Spinal cord (tissue), 10 donors: ENCODE data around the gene TM4SF20. TPM values are rescaled to one million over a fixed set of nuclear protein-coding genes. Genes with fewer than 3 reads are reported as not detected.
A peak's percentile ranks its signal among the peaks of the same experiment; 100 is the strongest.
"Not testable (repeated sequence)": the region's sequence is repeated elsewhere in the genome, so short reads cannot be mapped to it uniquely, and the experiment has no call there.

Source experiments
- DNase-seq, 6 donors: peaks; one replicate each; pipeline versions ENCODE4 v3.0.0 to v3.0.0-alpha.2; 2013 to 2015; ENCODE audit warnings: low spot score in 6 of 6, low read depth in 4 of 6
- H3K27ac ChIP-seq: one replicate; pipeline ENCODE4 v1.5.1; 2013; ENCODE audit warnings: low read depth, low read length, control low read depth
- H3K27me3 ChIP-seq: one replicate; pipeline ENCODE4 v1.6.1; 2013; ENCODE audit warnings: low read length; ENCODE audit not compliant: control insufficient read depth, insufficient read depth
- H3K36me3 ChIP-seq: one replicate; pipeline ENCODE4 v1.6.1; 2013; ENCODE audit warnings: low read length; ENCODE audit not compliant: control insufficient read depth, insufficient read depth
- H3K4me1 ChIP-seq: one replicate; pipeline ENCODE4 v1.6.1; 2013; ENCODE audit warnings: low read length; ENCODE audit not compliant: control insufficient read depth, insufficient read depth
- H3K4me3 ChIP-seq: one replicate; pipeline ENCODE4 v1.5.1; 2013; ENCODE audit warnings: low read depth, low read length, control low read depth
- H3K9me3 ChIP-seq: one replicate; pipeline ENCODE4 v1.6.1; 2013; ENCODE audit warnings: low read length; ENCODE audit not compliant: control insufficient read depth, insufficient read depth
- WGBS: methylation state at CpG from one replicate; pipeline ENCODE4 v1.1.5; 2013; ENCODE audit warnings: missing lambda C conversion rate; ENCODE audit not compliant: insufficient coverage; 5-methylcytosine and 5-hydroxymethylcytosine counted together
- polyA plus RNA-seq, 2 donors: library from polyadenylated mRNA; unstranded; fragments of 120-200 nt; gene quantifications; one replicate each; pipeline ENCODE4 v1.2.1, GENCODE V29; 2013; ENCODE audit not compliant: insufficient read length in 2 of 2
- total RNA-seq, 2 donors: library from RNA; depleted of rRNA in 1 of 2; stranded (reverse); fragments of 120-200 nt in 1 of 2; fragments of >200 nt in 1 of 2; gene quantifications; one replicate each; pipeline versions ENCODE4 v1.2.3 to v1.2.4, GENCODE V29; 2013 to 2014
- donor health status: healthy.

Gene TM4SF20
- total and polyA plus RNA-seq, 4 donors: 0.10 to 0.35 (median 0.25) TPM; not detected in 1

- WGBS: 83% methylated on average over 1 of the region's 9 CpGs
- Histone ChIP-seq H3K27me3 (no peaks in the 10 kb centered on the region), H3K4me3 (no peak overlapping the region), H3K36me3 (no peaks in the 10 kb centered on the region), H3K27ac (no peak overlapping the region), H3K4me1 (peaks cover 4% of the 10 kb centered on the region), H3K9me3 (no peaks in the 10 kb centered on the region)
- no peak for DNase-seq
These were observed 8.3 kb downstream of the TM4SF20 start for GRCh38 chr2:227370791-227371312.

DNA sequence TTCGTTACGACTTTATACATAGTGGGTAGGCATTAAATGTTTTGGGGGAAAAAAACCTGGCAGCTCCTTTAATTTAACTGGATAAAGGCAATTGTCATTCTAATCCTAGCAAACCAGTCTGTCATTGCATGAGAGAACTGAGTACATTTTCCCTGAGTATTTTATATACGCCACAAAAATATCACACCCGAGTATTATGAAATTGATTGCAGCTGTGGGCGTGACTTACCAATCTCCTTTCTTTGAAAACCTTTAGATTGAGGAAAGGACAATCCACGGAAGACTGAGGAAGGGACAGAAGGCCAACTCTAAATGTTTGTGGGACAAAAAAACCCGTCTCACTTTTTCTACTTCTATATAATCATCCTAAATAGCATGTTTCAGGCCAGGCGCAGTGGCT is 9.0 kb downstream of the TM4SF20 start:
- Histone ChIP-seq H3K27ac (no peak overlapping the region), H3K27me3 (no peaks in the 10 kb centered on the region), H3K36me3 (no peaks in the 10 kb centered on the region), H3K4me3 (no peak overlapping the region), H3K9me3 (no peaks in the 10 kb centered on the region), H3K4me1 (peaks cover 4% of the 10 kb centered on the region)
- no peak for DNase-seq
- WGBS: 100% methylated on average over 1 of the region's 8 CpGs

- H3K4me1 ChIP-seq: peaks cover 1% of the 10 kb centered on the region
- H3K36me3 ChIP-seq: no peaks in the 10 kb centered on the region
- no peaks in the 10 kb centered on the region for H3K9me3 ChIP-seq
- no peak overlapping the region for H3K27ac ChIP-seq
- no peak for DNase-seq
- 100% methylated on average over 3 of the region's 5 CpGs for WGBS
- no peak overlapping the region for H3K4me3 ChIP-seq
- H3K27me3 ChIP-seq: no peaks in the 10 kb centered on the region
These were observed 10.5 kb downstream of the TM4SF20 start for GRCh38 chr2:227368574-227368973.

DNA sequence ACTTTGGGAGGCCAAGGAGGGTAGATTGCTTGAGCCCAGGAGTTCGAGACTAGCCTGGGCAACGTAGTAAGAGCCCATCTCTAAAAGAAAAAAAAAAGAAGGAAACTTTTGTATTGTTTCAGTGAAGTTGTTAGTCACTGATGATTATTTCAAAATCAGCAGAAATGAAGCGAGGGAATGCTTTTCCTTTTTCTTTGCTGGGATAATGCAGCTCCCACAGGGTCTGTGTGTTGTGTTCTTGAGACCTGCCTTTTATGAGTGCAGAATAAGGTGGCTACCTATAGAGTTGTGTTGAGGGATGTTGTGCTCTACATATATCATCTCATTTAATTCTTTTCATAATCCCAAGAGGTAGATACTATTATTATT is 11.7 kb downstream of the TM4SF20 start:
- Histone ChIP-seq H3K9me3 (no peaks in the 10 kb centered on the region), H3K27me3 (no peaks in the 10 kb centered on the region), H3K36me3 (no peaks in the 10 kb centered on the region), H3K27ac (no peak overlapping the region), H3K4me1 (no peaks in the 10 kb centered on the region), H3K4me3 (no peak overlapping the region)
- WGBS: 100% methylated on average over 3 of the region's 3 CpGs
- DNase-seq: no peak

GRCh38 chr2:227366769-227367426 is 12.2 kb downstream of the TM4SF20 start:
- H3K27ac ChIP-seq: no peak overlapping the region
- H3K4me1 ChIP-seq: no peaks in the 10 kb centered on the region
- DNase-seq: peak in 1 of 6 donors; percentile 44
- H3K9me3 ChIP-seq: no peaks in the 10 kb centered on the region
- no peak overlapping the region for H3K4me3 ChIP-seq
- no peaks in the 10 kb centered on the region for H3K27me3 ChIP-seq
- H3K36me3 ChIP-seq: no peaks in the 10 kb centered on the region
- WGBS: 78% methylated on average over 4 of the region's 11 CpGs

DNA sequence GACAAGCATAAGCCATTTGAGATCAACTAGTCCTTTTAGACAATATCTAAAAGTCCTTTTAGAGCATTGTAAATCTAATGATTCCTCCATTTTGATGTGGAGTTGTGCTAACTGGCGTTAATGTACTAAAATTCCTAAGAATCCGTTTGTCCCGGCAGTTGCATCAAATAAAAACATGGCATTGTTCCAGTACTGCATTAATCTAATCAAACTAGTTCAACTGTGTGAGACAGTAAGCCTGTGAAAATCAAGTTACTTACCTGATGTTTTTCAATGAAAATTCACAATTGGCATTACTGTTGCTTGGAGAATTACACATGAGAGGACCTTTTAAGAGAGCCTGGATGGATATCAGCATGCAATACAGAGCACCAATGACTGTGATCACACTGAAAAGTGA is 13.3 kb downstream of the TM4SF20 start:
- no CpG with 5 or more reads among the region's 3 CpGs for WGBS
- Histone ChIP-seq H3K36me3 (no peaks in the 10 kb centered on the region), H3K27me3 (no peaks in the 10 kb centered on the region), H3K27ac (no peak overlapping the region), H3K4me1 (no peaks in the 10 kb centered on the region), H3K9me3 (no peaks in the 10 kb centered on the region), H3K4me3 (no peak overlapping the region)
- no peak for DNase-seq

GRCh38 chr2:227364585-227365263 is 14.4 kb downstream of the TM4SF20 start:
- WGBS: 100% methylated on average over 5 of the region's 11 CpGs
- peak in 1 of 6 donors; percentile 19 for DNase-seq
- not testable (repeated sequence) for H3K27ac ChIP-seq

DNA sequence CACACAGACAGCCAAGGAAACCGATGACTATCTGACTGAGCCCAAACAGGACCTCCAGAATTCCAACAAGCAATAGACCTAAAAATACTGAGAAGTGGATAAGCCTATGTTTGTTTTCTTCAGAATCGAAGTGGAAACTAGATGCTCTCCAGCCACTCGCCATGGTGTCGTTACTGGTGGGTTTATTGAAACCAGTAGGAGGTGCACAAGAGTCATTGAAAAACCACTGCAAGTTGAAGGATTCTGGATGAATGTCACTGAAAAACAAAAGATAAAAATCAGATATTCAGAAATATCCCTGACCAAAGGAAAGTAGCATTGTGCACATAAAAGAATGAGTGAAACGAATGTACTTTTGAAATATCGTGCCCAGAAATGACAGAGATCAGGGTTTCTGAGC is 15.3 kb downstream of the TM4SF20 start:
- Histone ChIP-seq H3K27ac (no peak overlapping the region), H3K4me3 (no peak overlapping the region), H3K9me3 (no peaks in the 10 kb centered on the region), H3K4me1 (no peaks in the 10 kb centered on the region), H3K27me3 (no peaks in the 10 kb centered on the region), H3K36me3 (peaks cover 3% of the 10 kb centered on the region)
- WGBS: 76% methylated on average over 3 of the region's 6 CpGs
- no peak for DNase-seq

More at GRCh38 chr2:227364585-227365263, 14.4 kb downstream of the TM4SF20 start:
- H3K4me1 ChIP-seq, H3K27me3 ChIP-seq, H3K9me3 ChIP-seq, H3K36me3 ChIP-seq, H3K4me3 ChIP-seq: not testable (repeated sequence)

DNA sequence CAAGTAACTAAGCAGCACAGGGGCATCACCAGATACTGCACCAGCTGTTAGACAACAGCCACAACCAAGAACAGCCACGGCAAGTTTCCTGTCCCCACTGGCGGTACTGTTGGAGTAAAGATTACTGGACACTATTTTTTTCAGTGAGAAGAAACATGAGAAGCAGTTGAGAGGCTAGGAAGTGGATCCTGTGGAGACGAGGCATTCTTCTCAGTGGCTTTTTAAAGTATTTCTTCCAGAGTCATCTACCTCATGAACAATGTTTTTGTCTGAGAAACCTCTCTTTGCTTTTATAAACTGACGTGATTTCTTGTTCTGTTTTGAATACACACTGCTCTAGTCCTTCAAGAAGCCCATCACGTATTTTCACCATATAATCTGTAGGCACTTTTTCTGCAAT is 18.8 kb downstream of the TM4SF20 start:
- Histone ChIP-seq H3K9me3 (no peaks in the 10 kb centered on the region), H3K4me3 (no peak overlapping the region), H3K4me1 (no peaks in the 10 kb centered on the region), H3K27ac (no peak overlapping the region), H3K27me3 (no peaks in the 10 kb centered on the region), H3K36me3 (peaks cover 15% of the 10 kb centered on the region)
- no peak for DNase-seq
- whole genome bisulfite sequencing: 90% methylated on average over 2 of the region's 5 CpGs

DNA sequence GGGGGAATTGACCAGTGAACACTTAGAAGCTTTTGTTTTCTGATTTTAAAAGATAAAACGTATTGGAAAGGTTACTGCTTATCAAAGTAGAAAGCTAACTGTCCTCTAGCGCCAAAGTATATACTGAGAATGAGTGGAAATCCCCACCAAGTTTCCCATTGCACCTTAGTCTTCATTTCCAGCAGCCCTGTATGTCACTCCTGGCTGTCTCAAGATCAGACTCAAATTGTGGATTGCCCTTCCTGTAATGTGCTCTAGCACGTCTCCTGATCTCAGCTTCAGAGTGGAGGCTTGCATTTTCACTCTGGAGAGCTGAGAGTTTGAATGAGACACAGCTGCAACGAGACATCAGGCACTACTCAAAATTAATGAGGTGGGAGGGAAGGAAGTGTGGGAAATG is 27.5 kb downstream of the TM4SF20 start:
- no peak overlapping the region for H3K4me3 ChIP-seq
- H3K27ac ChIP-seq: no peak overlapping the region
- H3K27me3 ChIP-seq: no peaks in the 10 kb centered on the region
- no peak for DNase-seq
- no peaks in the 10 kb centered on the region for H3K9me3 ChIP-seq
- WGBS: 79% methylated on average over 3 of the region's 4 CpGs
- H3K4me1 ChIP-seq: no peaks in the 10 kb centered on the region
- peaks cover 3% of the 10 kb centered on the region for H3K36me3 ChIP-seq
